ENCODE measurements around the gene NR2C2.
A peak's percentile ranks its signal among the peaks of the same experiment; 100 is the strongest.
"Not testable (repeated sequence)": the region's sequence is repeated elsewhere in the genome, so short reads cannot be mapped to it uniquely, and the experiment has no call there.

The NR2C2 gene

DNA sequence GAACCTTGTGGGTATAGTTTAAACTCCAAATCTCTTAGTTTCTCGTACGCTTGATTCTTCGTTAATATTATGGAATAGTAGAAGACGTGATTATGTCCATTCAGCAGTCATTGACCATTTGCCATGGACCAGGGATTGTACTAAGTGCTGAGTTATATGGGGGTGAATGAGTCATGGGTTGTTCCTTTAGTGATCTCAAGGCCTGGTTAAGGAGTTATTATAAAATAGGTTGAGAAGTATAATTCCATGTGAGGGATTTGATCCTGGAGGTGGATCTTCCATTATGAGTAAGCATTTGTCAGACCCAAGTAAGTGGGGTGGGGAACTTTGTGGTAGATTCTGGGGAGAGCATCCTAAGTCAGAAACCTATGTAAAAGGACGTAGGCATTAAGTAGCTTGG lies 15.4 kb downstream of the NR2C2 start:
- DNase-seq: no peak

DNA sequence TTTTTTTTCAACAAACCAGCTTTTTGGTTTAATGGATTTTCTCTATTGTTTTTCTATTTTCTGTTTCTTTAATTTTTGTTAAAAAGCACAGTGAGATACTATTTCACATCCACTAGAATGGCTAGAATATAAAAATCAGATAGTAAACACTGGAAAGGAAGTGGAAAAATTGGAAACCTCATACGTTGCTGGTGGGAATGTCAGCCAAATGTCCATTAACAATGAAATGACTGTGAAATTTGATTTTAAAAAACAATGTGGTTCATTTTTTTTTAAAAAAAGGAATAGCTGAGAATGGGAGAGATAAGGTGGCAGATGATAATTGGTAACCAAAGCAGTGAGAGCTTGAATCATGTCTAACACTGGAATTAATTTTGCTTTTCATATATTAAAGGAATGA lies 19.9 kb downstream of the NR2C2 start:
- no peak for DNase-seq

DNA sequence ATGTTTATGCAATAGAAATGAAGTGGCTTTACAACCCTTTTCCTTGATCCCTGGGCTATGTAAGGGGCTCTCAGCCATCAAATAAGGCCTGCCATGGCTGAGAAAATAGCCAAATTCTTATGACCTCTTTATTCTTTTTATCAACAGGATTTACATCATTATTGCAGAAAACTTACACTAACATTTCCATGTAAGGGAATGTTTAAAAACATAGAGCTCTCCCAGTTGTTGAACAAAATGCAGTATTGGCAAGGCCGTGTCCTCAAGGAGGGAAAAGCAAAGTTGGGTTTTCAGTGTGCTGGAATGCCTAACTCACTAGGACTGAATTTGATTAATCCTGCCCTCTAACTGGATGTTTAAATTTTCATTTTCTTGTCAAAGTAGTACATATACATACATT lies 22.3 kb downstream of the NR2C2 start:
- DNase-seq: no peak

DNA sequence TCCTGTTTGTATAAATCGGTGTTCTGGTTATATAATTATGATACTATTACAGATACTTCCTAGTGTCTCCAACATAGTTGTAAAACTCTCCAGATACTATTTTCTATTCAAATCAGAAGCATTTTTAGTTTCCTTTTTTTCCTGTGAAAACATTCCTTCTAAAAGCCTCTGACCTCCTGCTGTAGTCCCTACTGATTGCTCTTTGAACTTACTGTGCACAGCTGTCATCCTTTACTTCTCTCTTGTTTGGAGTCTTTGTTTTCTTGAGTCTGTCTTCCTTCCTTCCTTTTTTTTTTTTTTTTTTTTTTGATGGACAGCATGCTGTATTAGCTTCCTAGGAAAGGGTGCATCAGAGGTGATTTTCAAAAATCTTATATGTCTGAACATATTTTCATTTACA lies 28.9 kb downstream of the NR2C2 start:
- no peak for DNase-seq

DNA sequence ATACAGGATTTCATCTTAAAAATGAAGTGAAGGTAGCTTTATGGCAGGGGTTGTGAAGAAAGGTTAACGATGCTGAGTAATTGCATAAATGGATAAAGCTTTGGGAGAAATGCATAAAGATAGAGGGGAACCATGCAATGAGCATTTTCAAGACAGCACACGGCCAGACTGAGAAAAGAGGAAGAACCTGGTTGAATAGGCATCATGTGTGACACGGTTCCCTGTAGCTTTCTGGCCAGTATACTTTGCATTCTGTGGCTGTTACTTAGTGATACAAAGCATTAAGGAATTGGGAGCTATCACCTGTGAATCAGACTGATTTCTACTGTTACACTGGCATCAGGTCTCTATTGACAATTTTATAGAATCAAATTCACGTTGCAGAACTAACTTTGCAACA lies 33.3 kb downstream of the NR2C2 start:
- DNase-seq: no peak

DNA sequence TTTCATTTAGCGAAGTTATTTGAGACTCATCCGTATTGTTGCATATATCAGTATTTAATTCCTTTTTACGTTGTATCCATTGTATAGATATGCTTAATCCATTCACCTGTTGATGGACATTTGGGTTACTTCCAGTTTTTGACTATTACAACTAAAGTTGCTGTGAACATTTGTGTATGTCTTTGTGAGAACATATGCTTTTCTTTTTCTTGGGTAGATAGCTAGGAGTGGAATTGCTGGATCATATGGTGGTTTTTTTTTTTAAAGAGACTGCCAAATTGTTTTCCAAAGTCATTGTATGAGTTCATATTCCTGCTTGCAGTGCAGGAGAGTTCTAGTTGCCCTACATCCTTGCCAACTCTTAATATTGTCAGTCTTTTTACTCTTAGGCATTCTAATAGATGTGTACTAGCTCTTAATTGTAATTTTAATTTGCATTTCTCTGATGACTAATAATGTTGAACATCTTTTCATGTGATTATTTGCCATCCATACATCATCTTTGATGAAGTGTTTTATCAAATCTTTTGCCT lies 37.3 kb downstream of the NR2C2 start:
- DNase-seq: no peak

DNA sequence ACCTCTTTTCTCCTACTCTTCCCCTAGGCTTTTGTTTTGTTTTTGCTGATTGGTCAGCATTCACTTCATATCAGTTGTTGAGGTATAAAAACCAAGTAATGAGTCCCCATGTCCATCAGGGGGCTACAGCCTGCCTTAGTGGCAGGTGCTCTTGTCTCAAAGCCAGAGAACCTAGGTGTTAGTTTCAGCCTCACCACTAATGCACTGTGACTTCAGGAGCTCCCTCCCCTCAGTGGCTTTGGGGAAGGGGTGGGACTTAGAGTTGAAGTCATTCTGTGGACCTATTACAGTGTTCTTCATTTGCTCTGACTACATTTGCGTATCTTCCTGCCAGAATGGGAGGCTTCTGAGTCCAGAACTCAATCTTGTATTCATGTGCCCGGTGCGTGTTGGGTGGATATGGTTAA lies 41.6 kb downstream of the NR2C2 start:
- peak in 1 of 2 experiments; percentile 4 for DNase-seq

DNA sequence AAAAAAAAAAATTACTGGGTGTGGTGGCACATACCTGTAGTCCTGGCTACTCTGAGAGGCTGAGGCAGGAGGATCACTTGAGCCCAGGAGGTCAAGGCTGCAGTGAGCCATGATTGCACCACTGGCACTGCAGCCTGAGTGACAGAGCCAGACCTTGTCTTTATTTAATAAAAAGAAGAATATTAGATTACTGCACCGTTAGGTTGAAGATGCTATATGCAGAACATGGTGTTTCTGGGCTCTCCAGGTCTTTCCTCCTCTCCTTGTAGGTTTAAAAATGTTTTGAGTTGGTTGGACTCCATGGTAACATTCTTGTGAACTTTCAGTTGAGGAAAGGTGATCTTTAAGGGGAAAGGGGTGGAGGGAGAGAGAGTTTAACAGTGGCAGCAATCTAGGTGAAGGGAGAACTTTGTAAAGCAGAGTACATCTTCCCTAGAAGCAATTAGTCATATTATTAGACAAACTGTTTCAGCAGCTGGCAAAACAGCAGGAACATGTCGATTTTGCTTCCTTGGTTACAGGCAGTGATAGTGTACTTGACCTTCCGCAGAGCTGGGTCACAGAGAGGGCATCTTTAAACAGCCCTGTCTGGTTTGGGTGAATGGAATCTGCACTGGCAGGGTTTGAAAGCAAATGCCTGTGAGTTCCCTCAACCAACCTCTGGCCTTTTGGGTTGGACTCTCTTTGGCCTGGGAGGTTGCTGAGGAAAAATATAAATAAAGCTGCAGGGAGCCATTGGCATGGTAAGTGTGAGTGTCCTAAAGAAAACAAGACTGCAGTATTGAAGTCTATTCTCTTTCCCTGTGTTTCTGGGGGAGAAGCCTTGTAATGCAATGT lies 42.8 kb downstream of the NR2C2 start:
- DNase-seq: no peak

DNA sequence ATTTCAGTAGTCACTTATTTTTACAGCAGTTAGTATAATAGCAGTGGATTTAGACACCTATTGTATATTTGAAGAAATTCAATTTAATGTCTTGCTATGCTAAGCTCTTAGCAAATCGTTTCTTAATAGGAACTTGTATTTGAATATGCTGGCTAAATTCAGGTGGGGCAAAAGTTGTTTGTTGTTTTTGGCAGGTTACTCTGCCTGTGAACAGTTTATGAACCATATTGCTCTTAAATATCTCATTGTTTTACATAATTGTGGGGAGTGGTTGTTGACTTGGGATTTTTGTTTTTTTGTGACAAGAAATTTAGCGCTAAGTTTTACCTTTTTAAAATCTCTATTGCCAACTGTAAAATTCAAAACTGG lies 43.4 kb downstream of the NR2C2 start:
- DNase-seq: no peak

DNA sequence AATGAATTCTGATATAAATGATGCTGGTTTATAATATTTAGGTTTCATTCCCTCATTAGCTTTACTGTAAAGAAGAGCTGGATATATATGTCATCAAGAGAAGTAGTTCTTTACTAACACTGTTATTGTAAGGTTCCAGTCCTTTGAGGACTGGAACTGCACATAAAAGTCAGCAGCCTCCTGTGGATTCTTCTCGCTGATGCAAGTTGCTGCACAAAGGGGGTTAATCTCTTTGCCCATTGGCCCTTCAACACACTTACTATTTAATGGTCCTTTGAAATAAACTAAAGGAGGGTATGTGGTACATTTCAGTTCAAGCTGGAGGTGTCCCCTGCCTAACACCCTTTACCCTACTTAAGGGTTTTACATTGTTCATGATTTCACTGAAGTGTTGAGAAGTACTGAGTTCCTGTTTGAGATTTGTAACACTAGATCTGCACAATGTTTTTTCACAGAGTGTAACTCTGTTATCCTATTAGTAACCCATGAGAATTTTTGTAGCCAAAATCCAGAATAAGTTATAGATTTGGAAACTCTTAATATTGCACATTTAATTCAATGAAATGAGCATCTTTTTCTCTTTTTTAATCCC lies 43.9 kb downstream of the NR2C2 start:
- DNase-seq: no peak

DNA sequence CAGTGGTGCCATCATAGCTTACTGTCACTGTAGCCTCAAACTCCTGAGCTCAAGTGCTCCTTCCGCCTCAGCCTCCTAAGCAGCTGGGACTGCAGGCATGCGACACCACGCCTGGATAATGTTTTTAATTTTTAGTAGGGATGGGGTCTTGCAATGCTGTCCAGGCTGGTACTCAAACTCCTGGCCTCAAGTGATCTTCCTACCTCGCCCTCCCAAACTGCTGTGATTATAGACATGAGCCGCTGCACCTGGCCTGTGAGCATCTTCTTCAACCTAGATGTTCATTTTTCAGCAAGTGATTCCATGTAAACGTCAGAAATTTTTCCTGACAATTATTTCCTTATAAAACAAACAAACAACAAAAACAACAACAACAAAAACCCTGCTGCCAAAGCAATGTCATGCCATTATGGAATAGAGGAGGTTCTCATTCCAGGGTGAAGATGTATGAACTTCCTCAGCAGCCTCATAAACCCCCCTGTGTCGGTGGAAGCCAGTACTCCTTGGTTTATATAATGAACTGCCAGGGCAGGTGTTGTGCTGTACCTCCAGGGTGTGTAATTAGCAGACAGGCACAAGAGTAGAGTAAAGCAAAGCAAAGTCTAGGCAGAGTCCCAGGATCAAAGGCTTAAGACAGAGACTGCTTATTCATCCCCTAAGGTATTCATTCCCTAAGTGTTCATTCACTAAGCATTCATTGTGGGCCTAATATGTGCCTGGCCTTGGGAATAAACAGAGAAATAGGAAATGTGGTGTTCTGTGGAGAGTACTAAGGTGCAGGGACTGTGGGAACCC lies 44.6 kb downstream of the NR2C2 start:
- no peak for DNase-seq

DNA sequence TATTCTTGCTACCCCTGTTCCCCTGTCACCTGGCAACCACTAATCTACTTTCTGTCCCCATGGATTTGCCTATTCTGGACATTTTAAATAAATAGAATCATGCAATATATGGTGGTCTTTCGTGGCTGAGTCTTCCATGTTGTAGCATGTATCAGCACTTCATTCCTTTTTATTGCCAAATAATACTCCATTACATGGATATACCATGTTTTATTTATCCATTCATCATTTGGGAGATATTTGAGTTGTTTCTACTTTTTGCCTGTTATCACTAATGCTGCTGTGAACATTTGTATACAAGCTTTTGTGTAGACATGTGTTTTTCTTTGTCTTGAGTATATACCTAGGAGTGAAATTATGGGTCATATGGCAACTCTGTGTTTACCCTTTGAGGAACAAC lies 50.6 kb downstream of the NR2C2 start:
- no peak for DNase-seq

DNA sequence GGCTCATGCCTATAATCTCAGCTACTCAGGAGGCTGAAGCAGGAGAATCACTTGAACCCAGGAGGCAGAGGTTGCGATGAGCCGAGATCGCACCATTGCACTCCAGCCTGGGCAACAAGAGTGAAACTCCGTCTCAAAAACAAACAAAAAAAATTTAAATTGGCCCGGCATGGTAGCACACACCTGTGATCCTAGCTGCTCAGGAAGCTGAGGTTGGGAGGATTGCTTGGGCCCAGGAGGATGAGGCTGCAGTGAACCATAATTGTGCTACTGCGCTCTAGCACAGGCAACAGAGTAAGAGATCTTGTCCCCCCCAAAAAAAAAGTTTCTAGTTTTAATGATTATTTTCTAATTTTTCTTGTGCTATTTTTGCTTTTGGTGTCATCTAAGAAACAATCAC lies 51.8 kb downstream of the NR2C2 start:
- DNase-seq: not testable (repeated sequence)

DNA sequence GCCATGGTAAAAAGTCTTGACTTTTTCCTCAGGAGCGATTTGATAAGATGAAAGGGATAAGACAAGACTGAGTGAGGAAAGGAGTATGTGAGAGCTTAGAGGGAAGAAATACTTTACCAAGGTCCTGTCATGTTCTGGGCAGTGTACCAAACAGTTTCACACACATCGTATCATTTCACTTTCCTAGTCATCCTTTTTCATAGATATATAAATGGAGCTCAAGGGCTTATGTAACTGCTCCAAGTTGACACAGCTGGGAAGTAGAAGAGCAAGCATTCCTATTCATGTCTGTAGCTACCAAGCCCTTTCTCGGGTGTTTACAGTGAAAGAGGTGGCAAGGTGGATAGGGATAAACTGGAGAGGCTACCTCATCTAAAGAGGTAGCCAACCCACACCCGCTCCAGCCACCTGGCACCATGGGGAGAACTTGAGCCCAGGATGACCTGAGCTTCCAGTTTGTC lies 60.3 kb downstream of the NR2C2 start:
- DNase-seq: no peak

DNA sequence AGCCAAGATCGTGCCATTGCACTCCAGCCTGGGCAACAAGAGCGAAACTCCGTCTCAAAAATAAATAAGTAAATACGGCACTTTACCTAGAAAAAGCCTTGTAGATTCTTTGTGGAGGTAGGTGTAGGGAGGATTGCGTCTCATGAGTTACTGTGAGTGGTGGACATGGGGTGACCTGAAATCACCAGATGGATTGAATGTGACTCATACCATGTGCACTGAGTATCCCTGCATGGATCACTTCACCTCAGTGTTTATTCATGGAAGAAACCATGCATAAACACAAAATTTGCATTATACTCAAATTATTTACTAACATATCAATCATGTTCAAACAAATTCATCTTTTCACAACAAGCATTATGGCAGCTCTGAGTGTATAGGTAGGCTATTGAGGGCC lies 61.8 kb downstream of the NR2C2 start:
- DNase-seq: no peak

DNA sequence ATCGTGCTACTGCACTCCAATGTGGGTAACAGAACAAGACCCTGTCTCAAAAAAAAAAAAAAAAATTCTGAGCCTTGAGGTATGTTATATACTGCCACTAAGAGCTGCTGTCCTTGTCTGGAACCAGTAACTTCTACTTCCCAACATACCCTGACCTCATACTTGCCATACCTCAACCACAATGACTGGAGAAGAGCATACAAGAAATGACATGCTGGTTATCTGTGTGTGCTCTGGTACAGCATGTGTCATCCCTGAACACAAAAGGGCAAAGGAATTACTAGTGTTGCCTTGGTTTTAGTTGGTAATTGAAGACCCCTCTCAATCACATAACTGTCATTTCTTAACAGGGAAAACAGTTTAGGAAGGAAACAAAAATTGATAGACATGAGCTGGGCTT lies 63.3 kb downstream of the NR2C2 start:
- no peak for DNase-seq

DNA sequence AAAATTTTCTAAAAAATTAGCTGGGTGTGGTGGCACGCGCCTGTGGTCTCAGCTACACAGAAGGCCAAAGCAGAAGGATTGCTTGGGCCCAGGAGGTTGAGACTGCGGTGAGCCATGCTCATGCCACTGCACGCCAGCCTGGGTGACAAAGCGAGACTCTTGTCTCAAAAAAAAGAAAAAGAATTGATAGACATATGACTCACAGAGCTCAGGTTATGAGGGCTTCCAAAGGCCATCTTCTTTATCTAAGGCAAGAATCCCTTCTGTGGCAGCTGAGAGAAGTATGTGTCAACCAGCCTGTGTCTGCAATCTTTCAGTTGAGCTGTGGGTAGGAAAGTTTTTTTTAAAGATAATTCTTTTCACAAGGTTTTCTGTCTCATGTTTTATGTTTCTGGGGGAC lies 63.8 kb downstream of the NR2C2 start:
- no peak for DNase-seq

DNA sequence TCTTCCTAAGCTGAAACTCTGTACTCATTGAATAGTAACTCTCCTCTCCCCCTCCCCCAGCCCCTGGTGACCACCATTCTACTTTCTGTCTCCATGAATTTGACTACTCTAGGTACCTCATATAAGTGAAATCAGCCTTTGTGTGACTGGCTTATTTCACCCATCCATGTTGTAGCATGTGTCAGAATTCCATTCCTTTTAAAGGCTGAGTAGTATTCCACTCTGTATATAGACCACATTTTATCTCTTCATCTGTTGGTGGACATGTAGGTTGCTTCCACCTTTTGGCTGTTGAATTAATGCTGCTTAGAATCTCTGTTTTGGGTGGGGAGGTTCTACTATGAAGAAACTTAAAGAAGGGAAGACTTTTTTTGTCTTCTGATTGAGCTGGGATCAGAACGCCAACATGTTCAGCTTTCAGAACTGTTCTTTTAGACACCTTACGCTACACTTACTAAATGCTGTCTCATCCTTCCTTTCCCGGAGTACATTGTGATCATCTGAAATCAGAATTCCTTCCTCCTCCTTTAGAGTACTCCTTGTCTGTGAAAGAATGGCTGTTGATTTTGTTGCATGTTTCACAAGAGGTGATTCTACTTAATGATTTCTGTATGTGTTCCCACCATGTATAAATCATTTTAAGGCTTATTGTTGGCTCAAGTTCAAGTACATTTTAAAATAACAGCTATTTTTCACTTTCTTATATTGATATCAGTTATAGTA lies 67.4 kb downstream of the NR2C2 start:
- no peak for DNase-seq

DNA sequence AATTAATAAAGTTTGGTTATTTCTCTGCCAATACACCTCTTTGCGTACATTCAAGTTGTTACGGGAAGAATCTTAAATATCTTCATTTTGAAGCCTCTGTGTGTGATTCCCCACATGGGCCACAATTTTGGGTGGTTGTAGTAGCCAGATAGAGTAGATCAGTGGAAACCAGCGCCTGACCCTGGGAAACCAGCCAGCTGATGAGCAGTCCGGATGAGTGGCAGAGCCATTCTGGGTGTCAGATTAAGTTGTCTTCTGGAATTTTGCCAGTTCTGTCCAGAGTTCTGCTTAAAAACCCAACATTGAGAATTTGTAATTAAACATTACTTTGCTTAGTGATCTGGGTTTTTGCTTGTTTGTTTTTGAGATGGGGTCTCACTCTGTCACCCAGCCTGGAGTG lies 68.1 kb downstream of the NR2C2 start:
- DNase-seq: no peak

DNA sequence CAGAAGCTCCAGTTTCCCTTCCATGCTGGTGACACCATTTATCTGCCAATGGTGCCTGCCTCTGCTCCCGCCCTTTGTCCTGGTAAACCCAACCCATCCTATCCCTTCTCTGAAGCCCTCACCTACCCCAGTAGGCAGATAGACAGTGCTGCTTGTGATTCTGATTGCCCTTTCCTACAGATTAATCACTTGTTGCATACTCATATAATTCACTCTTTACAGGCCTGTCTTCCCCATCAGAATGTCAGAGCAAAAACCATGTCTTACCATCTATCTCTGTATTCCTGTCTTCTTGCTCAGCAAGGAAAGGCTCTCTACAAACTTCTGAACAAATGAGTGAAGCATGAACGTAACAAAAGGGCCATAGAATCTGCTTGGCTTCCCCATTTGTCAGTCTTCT lies 69.8 kb downstream of the NR2C2 start:
- DNase-seq: no peak

DNA sequence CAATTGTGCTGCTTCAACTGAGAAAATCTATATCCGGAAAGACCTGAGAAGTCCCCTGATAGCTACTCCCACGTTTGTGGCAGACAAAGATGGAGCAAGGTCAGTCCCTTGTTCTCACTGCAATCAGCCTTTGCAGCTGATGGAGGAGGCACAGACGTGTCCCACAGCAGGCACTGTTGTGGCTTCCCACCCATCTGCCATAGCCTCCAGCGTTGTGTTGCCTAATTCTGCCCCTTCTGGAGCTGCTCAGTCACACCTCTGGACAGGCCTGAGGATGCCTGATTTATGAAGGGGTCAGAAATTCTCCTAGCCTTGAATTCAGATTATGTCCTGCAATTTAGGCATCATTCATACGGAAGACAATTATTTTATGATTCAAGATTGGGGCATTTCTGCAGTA lies 75.9 kb downstream of the NR2C2 start:
- no peak for DNase-seq

DNA sequence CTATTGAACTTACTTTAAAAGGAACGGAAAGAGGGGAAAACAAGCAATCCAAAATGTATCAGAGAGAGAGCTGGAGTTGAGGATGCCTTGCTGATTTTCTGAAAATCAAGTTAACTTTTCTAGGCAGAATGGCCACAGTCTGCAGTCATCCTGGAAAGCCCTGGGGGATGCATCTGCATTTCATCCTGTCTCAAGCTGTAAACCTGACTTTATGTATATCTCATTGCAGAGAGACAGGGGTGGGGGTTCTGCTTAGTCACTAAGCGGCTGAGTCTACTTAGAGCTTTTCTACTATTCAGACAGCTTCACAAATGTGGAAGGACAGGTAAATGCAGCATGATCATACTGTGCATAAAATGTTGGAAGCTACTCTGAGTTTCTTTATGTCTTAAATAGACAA lies 76.3 kb downstream of the NR2C2 start:
- DNase-seq: no peak

DNA sequence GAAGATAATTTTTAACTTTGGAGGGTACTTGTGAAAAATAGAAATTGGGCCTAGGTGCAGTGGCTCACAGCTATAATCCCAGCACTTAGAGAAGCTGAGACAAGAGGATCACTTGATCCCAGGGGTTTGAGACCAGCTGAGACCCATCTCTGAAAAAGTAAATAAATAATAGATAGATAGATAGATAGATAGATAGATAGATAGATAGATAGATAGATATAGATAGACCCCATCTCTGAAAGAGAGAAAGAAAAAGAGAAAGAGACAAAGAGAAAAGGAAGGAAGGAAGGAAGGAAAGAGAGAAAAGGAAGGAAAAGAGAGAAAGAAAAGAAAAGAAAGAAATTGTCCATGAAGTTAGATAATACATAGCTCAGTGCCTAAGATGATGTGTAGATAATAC lies 82.2 kb downstream of the NR2C2 start:
- DNase-seq: no peak

All from NCI-H526 (cell line).